HepG2 (cell line): ENCODE data around the gene CFAP99. TPM values are rescaled to one million over a fixed set of nuclear protein-coding genes. Genes with fewer than 3 reads are reported as not detected.

Source experiments
- ATAC-seq: fragments of 200-7000 bp; cut with Tn5 transposase; 3 replicates; pipeline ENCODE4 v1.9.1; 2020; ENCODE audit warnings: mild to moderate bottlenecking, moderate library complexity
- BruUV-seq: library from RNA; stranded (reverse); fragments of 400-500 nt; replicated peaks from 2 replicates; lab custom pipeline; 2021; lab: Mats Ljungman, UMichigan
- CTCF ChIA-PET: fragments of 300-600 bp; formaldehyde crosslinking; extraction: SDS; loops from one replicate; lab custom pipeline; 2021; ENCODE audit warnings: low total read pairs, inconsistent platforms, low intra/inter-chr PET ratio; lab: Yijun Ruan, JAX
- POLR2A ChIA-PET: fragments of 350-600 bp; sonication (Branson Sonifier 250); formaldehyde crosslinking; loops from one replicate; lab custom pipeline; 2020; ENCODE audit warnings: antibody characterized with exemption, inconsistent platforms; lab: Yijun Ruan, JAX
- DNase-seq: peaks from one replicate; pipeline ENCODE4 v3.0.0-alpha.2; 2015; ENCODE audit warnings: low spot score
- FAIRE-seq: peaks from 3 replicates; lab custom pipeline; 2011; peaks lifted over from hg19 to GRCh38; lab: Jason Lieb, UNC
- H2AFZ ChIP-seq: one replicate; pipeline ENCODE4 v1.6.1; 2011; ENCODE audit warnings: low read length, inconsistent platforms
- H3K27ac ChIP-seq: fragments of 300-600 bp; 3 replicates; pipeline ENCODE4 v1.8.0; 2011; ENCODE audit warnings: mixed run types, mild to moderate bottlenecking, mixed read lengths, low read length, inconsistent platforms; ENCODE audit not compliant: insufficient read depth; ENCODE audit errors: extremely low read length
- H3K27me3 ChIP-seq, 2 experiments: fragments of 200-600 bp in 1 of 2; 2 replicates in 1 of 2; 3 replicates in 1 of 2; pipeline versions ENCODE4 v1.6.0 to v1.8.0; 2011; ENCODE audit warnings: low read length in 2 of 2, mild to moderate bottlenecking in 2 of 2, moderate library complexity in 2 of 2, inconsistent platforms in 1 of 2; ENCODE audit not compliant: insufficient read depth in 2 of 2, control insufficient read depth in 1 of 2
- H3K36me3 ChIP-seq, 2 experiments: fragments of 200-600 bp in 1 of 2; replicated peaks in 1 of 2; 2 replicates in 1 of 2; 3 replicates in 1 of 2; pipeline versions ENCODE4 v1.5.1 to v1.8.0; 2011; ENCODE audit warnings: low read length in 2 of 2, inconsistent platforms in 1 of 2; ENCODE audit not compliant: insufficient read depth in 2 of 2, control insufficient read depth in 1 of 2
- H3K4me1 ChIP-seq: 2 replicates; pipeline ENCODE4 v1.5.1; 2012; ENCODE audit warnings: low read length, inconsistent platforms; ENCODE audit not compliant: insufficient read depth
- H3K4me2 ChIP-seq: 2 replicates; pipeline ENCODE4 v1.6.0; 2011; ENCODE audit warnings: low read depth, low read length, inconsistent platforms
- H3K4me3 ChIP-seq, 3 experiments: fragments of 200-600 bp in 1 of 3; sonication (generic), shearing (Covaris generic) in 1 of 3; replicated peaks in 1 of 3; 2 replicates each; pipeline ENCODE4 v1.5.1; 2011 to 2016; ENCODE audit warnings: low read length in 3 of 3, inconsistent platforms in 2 of 3, low read depth in 2 of 3, mild to moderate bottlenecking in 2 of 3, control low read depth in 1 of 3, mixed read lengths in 1 of 3; ENCODE audit not compliant: insufficient read depth in 1 of 3
- H3K79me2 ChIP-seq: one replicate; pipeline ENCODE4 v1.6.1; 2011; ENCODE audit warnings: low read length, inconsistent platforms; ENCODE audit not compliant: insufficient read depth
- H3K9ac ChIP-seq: 2 replicates; pipeline ENCODE4 v1.6.0; 2011; ENCODE audit warnings: mild to moderate bottlenecking, low read depth, low read length, inconsistent platforms; ENCODE audit not compliant: insufficient read depth
- H3K9me3 ChIP-seq: 2 replicates; pipeline ENCODE4 v1.5.1; 2012; ENCODE audit warnings: mild to moderate bottlenecking, low read length
- H4K20me1 ChIP-seq: 2 replicates; pipeline ENCODE4 v1.6.0; 2011; ENCODE audit warnings: inconsistent platforms, mild to moderate bottlenecking, low read length, moderate library complexity; ENCODE audit not compliant: insufficient read depth
- DPF2 ChIP-seq: sonication (generic); formaldehyde crosslinking; IDR thresholded peaks from 2 replicates; pipeline ENCODE4 v1.4.0; 2020; ENCODE audit warnings: mild to moderate bottlenecking, low read depth, missing genetic modification reagents, borderline replicate concordance
- REST ChIP-seq, 2 experiments: IDR thresholded peaks; 2 replicates each; pipeline ENCODE4 v1.6.1; 2011 to 2012; ENCODE audit warnings: low read length in 2 of 2, borderline replicate concordance in 1 of 2, low read depth in 1 of 2, mild to moderate bottlenecking in 1 of 2, moderate library complexity in 1 of 2
- SALL1 ChIP-seq: sonication (generic); formaldehyde crosslinking; IDR thresholded peaks from 2 replicates; pipeline ENCODE4 v1.8.0; 2022; ENCODE audit warnings: mild to moderate bottlenecking, missing genetic modification reagents
- U2AF1 ChIP-seq: fragments of 200-400 bp; formaldehyde crosslinking; optimal IDR thresholded peaks from 2 replicates; pipeline ENCODE3; 2017; ENCODE audit warnings: mild to moderate bottlenecking, low read depth, low read length
- ZNF713 ChIP-seq: sonication (generic); formaldehyde crosslinking; IDR thresholded peaks from 2 replicates; pipeline ENCODE4 v1.4.0; 2020; ENCODE audit warnings: mild to moderate bottlenecking, missing genetic modification reagents
- WGBS: methylation state at CpG from one replicate; pipeline ENCODE4 v1.1.6; 2017; ENCODE audit warnings: low lambda C conversion rate; 5-methylcytosine and 5-hydroxymethylcytosine counted together
- in situ Hi-C: cut with HindIII; loops from 2 replicates; pipeline ENCODE4 v1.10.0; 2017; ENCODE audit warnings: low pct_unique_long_range_greater_than_20kb; ENCODE audit not compliant: extremely low pct_ligation_motif_present
- intact Hi-C: fragments of 100-400 bp; cut with micrococcal nuclease; formaldehyde crosslinking; loops from one replicate; pipeline ENCODE4 v1.10.0; 2022; ENCODE audit not compliant: unreplicated experiment
- polyA plus RNA-seq, 8 experiments: library from polyadenylated mRNA; depleted of rRNA in 3 of 8; stranded (reverse) in 7 of 8; unstranded in 1 of 8; fragments of >200 nt; fragmentation: Illumina TruSeq in 4 of 8; extraction: Trizol in 4 of 8; gene quantifications; 2 replicates each; pipeline versions ENCODE4 v1.2.1 to v1.2.3, GENCODE V29; 2011 to 2016; ENCODE audit warnings: low read depth in 4 of 8, missing spikeins in 1 of 8, mixed read lengths in 1 of 8; ENCODE audit not compliant: insufficient read depth in 1 of 8
- total RNA-seq, 5 experiments: library from RNA; depleted of rRNA; stranded (reverse); fragments of >200 nt; fragmentation: Illumina TruSeq; extraction: Trizol; gene quantifications; 2 replicates each; pipeline ENCODE4 v1.2.3, GENCODE V29; 2016; ENCODE audit warnings: low read depth in 1 of 5

Gene CFAP99
- total and polyA plus RNA-seq, 2 of the 13 experiments (the other 11 are each of a cell fraction or from before 2014, with no cell fraction given), result not detected

- TF ChIP-seq SALL1 (CRISPR knock-in tag) (no peak; the same call in none of the 2 replicates), ZNF713 (CRISPR knock-in tag) (no peak)
These were observed 50.6 kb downstream of the CFAP99 start (continued) for GRCh38 chr4:2469192-2469984.

GRCh38 chr4:2470791-2471190 is 52.0 kb downstream of the CFAP99 start:
- POLR2A ChIA-PET, result interaction anchor here (3.4 kb wide), 1 partner anchor 65 kb away, joined by 25 read pairs; the partner anchor contains the start of gene FAM193A
- no peak for TF ChIP-seq DPF2 (CRISPR knock-in tag)
- no peak for TF ChIP-seq U2AF1
- TF ChIP-seq REST (IDR thresholded peaks at IDR 0.05; ENCODE audit: borderline replicate concordance in 1 of 2, low read depth in 1 of 2, low read length in 2 of 2), result no peak
- no peak for TF ChIP-seq SALL1 (CRISPR knock-in tag)
- TF ChIP-seq, all 625 proteins: peak for 0
- ATAC-seq (no peak), DNase-seq (no peak), FAIRE-seq (no peak)
- CTCF ChIA-PET, result no interaction called here
- in situ Hi-C loops (no loop called here), intact Hi-C loops (no loop called here)
- Histone ChIP-seq H3K27ac (no peak overlapping the region), H2AFZ (no peak overlapping the region), H3K4me2 (peak overlapping the region; percentile 95), H3K9me3 (no peaks in the 10 kb centered on the region), H3K27me3 (no peaks in the 10 kb centered on the region; a peak in 1 of 5 replicates), H3K79me2 (peaks cover 71% of the 10 kb centered on the region), H3K9ac (peak overlapping the region; percentile 96), H3K4me3 (peak overlapping the region; percentile 84 to 93 (median 86); a peak in 4 of 6 replicates), H4K20me1 (peaks cover 33% of the 10 kb centered on the region), H3K4me1 (peaks cover 53% of the 10 kb centered on the region), H3K36me3 (peaks cover 0 to 19% of the 10 kb centered on the region in 2 experiments; a peak in 3 of 5 replicates)
- WGBS, result 79% methylated on average over 7 of the region's 7 CpGs
- BruUV-seq, result no TSS peak
